Activated T-helper 1 cell treated with Interleukin-2 at 50 U/mL for 16 hours (primary cell): ENCODE results near the gene ADAMTS9.

ENCODE experiments used
- DNase-seq: peaks from one replicate; pipeline ENCODE4 v3.0.0-alpha.2; 2020; ENCODE audit warnings: low read depth

Gene ADAMTS9

DNA sequence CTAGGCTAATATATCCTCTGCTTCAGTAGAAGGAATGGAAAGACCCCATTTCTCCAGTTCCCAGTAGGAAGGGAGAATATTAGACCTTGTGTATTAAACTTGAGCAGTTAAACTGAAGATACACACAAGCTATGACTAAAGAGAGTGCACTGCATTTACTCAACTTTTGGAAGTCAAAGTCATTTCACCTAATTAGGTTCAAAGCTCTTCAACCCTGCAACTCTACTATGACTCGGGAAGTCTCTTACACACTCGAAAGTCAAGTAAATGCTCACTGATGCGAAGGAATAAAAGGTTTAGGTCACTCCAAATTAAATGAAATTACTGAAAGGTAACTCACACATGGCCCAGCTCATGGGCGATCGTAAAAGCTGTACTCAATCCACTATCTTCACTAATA is 33.8 kb downstream of the ADAMTS9 start:
- DNase-seq: no peak

DNA sequence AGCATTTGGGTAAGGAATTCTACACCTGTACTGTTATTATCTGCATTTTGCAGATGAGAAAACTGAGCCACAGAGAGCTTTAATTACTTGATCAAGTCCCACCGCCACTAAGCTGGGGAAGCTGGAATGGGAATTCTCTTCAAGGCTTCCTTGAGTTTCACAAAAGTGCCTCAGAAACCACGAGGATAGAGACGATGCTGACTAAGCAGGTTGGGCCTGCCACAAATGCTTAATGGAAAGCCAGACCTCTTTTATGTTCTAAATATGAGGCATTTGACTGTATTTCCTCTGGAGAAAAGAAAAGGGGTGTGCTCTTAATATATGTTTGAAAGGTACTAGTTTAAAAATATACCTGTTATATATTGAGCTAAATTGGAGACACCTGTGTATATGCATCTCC is 34.7 kb downstream of the ADAMTS9 start:
- no peak for DNase-seq

DNA sequence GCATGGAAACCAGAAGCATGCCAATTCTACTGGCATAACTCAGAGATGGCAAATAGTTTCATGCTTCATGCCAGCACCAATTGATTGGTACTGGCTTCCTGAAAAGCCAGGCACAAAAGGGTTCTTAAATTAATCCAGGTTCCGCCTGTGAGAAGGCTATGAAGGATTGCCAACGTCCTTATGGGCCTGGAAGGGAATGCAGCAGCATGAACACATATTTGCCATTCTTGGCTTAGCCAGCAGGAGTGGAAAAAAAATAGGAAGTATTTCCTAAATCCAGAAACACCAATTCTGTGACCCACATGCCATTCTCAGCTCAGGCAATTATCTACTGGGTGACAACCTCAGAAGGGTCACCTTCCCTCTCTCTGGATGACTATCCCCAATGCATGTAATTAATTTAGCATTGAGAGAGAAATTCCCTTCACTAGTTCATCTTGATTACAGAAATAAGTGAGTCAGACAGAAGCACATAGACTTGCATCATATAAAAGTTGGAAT is 36.0 kb downstream of the ADAMTS9 start:
- no peak for DNase-seq

DNA sequence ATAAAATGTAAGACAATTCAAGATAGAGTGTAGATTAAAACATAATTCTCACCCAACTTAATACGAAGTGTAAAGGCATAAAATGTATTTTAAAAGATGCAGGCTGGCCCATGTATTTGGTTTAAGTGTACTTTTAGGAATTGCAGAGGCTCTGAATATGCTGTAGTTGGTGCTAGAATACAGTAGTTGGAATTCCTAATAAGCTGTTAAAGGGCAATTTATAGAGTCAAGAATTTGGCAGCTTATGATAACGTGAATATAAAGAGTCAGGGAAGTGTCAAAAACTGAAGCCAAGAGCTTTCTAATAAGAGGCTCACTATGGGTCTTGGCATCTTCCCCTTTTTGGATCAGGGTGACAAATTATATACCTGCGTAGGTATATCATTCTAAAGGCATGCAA is 36.5 kb downstream of the ADAMTS9 start:
- DNase-seq: no peak

DNA sequence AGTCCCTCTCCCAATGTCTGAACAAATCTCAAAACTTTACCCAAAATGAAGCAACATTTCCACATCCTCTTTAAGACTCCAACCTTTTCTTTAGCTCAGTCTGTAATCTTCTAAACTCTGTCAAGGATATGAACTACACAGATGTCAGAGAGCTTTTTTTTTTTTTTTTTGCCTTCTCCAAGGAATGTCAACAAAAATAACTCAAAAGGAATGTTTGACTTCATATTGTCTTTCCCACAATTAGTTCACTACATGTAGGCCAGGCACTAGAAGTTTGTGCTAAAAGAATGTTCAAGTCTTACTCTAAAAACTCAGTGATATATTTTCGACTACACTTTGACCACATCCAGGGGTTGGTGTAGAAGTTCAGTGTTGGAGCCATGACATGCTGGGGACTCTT is 37.1 kb downstream of the ADAMTS9 start:
- no peak for DNase-seq

DNA sequence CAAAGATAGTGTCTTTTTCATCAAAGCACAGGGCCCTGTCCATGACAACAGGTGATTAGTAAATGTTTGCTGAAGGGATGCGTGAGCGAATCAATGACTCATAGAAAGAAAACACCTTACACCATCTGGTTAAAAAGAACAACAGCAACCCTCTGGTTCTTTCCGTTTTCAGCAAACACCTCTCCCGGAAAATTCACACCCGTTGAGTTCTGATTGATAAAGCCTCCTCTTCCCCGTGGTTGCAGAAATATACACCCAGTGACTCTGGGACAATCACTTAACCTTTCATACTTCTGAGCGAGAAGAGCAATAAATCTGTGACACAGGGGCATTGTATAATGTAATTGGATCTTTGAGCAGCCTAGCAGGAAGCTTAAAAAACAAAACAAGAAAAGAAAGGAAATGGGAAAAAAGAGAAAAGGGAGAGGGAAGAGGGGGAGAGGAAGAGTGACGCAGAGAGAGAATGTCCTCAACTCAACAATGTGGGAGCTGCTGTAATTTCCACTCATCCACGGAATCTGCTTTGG is 37.6 kb downstream of the ADAMTS9 start:
- DNase-seq: no peak

DNA sequence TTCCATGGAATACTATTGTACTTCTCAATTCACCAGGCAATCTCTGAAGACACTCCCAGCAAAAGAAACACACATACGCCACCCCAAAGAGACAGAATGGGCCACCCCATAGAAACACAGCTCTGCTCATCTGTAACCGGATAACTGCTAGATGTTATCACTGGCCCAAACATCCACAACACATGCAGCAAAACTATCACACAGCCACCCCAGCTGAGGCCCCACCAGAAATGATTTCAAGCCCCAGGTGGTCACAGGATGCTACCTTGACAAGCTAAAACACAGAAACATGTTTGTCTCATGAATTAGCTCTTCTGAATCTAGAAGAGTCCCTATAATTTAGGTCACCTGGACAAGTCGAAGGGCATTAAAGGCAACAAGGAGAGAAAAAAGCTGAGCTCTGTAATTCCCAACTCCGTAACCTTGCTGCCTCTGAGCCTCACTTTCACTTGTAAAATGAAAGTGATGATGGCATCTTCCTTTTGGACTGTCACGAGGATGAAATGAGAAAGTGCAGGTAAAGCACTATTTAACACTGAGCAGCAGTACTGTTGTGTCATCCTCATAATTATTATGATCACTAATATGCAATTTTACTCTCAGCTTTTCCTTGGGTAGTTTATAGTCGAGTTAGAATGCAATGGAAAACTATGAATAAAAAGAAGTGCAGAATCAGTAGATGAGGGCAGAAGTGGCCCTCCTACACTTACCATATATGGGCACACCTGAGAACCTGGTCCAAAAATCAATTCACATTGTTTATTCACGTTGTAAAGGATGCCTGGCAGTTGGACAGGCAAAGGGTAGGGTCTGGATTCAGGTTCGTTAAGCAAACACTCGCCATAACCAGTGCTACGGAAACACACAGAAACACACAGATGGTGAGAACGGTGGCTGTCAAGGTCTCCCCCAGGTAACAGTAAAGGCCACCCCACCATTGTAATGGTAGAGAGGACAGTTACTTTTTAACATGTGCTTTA is 38.6 kb downstream of the ADAMTS9 start:
- DNase-seq: no peak

DNA sequence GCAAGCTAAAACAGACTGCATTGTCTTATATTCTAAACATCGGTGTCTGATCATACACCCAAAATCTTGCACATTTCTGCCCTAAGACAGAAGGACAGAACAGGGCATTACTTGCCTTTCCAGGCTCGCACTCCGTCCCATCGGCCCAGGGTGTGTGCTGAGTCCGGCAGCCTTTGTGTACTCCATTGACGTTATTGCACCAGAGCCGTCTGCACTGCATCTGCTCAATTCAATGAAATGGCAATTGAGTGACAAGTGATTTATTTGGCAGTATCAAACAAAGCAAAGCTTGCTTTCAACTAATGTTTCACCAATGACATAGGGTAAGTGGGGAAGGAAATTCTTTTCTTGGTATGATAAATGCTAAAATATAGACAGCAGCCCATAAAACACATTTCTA is 40.0 kb downstream of the ADAMTS9 start:
- DNase-seq: no peak

DNA sequence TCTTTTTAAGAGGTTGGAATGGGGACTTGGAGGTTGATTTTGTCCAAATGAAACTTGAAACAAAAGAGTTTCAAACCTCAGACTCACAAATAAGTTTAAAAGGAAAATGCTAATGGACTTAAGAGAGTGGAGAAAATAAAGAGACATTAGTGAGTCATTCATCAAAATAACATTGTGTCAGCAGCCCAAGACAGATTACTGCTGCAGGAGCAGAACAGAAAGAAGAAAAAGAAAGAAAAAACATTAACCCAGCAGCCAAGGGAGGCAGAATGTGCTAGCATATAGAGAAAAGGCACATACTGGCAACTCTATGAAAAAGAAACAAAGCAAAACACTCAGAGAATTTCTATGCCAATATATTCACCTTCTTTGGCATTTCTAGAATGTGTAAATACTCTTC is 42.6 kb downstream of the ADAMTS9 start:
- DNase-seq: no peak

DNA sequence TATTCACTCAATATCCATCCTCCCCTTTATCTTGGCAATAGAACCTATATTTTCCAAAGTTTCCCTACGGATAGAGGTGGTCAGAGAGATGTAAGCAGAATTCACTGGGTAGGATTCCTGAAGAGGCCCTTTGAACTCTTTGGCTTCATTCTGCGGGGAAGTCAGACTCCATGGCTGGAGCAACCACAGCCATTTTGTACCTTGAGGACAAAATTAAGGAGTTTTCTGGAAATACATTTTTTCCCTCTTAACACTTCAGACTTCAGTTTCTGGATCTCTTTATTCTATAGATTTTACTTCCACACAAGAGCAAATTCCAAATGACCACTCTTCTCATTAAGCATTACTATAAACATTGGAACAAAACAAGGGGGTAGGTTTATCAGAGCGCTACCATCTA is 43.3 kb downstream of the ADAMTS9 start:
- DNase-seq: no peak

DNA sequence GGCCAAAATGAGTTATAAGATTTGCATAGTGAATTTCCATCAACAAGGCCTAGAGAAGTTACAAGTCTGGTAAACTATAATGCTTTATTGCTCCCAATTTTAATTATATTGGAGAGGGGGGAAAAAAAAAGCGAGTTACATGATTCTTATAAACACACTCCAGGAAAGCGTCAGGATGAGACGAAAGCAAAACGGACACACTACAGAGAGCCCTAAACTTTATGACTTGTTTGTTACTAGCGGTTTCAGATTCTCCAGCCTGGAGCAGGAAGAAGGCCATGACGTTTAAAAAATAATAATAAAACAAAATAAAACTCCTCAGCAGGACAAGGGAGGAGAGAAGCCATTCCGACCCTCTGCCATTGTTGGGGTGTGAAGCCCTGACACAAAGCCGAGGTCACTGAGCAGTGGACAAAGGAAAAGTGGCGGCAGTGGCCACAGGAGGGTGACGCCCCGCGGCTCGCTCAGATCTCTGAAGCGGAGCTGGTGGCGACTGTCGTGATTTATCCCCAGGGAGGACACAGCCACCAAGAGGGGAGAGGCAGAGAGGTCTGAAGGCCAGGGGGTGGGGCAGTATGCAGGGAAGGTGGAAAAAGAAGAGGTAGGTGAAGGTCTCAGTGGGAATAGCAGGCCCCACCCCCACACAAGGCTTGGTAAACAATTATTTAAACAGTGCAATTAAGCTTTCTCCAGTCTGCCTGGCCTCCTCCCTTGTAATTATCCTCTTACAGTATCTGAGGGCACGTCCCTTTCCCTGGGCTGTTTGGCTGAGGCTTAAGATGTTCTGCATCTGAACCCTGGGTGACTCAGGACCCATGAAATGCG is 45.3 kb downstream of the ADAMTS9 start:
- DNase-seq: no peak

DNA sequence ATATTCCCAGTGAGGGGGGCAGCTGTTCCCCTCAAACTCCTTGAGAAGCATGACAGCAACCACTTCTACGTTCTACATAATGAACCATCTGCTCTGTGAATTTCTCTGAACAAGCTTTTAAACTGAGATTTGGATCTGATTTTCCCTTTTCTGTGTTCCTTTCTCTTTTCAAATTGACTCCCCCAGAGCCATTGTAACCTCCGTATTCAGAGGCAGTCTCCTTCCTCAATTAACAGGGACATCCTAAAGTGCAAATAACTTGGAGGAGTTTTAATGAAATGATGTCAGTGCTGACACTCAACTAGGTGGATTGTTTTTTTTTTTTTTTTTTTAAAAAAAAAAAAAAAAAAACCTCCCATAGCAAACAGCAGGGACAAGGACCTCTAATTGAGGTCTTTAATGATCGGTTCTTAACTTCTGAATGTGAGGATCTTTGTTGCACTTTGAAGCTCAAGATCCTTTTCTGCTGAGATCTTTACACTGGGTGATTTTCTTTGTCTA is 48.8 kb downstream of the ADAMTS9 start:
- DNase-seq: no peak

DNA sequence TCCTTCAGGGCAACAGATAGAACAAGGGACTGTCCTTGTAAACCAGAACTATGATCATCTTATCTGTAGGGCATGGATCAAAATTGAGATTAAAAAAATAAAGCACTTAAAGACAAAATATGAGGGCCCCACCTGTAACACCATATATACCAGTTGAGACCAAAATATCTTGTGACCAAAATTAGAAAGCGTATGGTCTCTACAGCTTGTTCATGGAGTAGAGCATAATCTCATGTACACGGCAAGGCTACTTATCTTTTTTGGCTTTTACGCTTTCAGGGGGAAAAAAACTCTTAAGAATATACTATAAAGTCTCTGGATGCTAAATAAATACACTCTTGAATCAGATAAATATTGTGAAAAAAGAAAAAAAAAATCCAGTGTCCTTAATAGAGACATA is 49.3 kb downstream of the ADAMTS9 start:
- DNase-seq: no peak

DNA sequence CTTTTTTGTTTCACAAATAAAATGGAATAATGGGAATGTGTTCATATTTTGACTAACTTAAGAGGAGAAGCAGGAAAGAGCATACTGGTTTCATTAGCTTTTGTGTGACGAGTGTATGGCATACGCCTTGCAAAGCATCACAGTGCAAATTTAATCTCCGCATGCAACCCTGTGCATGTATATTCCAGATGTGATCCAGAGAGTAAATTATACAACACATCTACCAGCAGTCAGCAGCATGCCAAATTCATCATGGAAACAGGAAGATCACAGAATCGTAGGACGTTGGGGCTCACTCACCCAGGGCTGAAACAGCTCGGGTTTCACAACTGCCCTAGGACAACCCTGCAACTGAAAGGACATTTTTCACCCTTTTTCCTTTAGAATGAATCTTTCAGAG is 53.4 kb downstream of the ADAMTS9 start:
- no peak for DNase-seq

DNA sequence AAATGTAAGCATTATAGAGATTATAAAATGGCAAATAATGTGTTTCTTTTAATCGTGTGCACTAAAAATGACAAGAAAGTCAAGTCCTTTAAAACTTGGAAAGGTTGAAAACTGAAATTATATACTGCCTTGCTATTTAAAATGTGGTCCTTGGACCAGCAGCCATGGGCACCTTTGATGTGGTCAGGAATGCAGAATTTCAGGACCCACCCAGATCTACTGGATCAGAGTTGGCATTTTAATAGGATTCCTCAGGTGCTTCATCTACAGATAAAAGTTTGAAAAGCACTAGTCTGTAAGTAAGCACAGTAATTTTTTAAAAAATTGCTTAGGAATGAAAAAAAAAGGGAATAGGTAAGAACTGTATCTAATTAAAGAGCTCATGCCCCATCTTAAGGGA is 55.8 kb downstream of the ADAMTS9 start:
- DNase-seq: no peak

DNA sequence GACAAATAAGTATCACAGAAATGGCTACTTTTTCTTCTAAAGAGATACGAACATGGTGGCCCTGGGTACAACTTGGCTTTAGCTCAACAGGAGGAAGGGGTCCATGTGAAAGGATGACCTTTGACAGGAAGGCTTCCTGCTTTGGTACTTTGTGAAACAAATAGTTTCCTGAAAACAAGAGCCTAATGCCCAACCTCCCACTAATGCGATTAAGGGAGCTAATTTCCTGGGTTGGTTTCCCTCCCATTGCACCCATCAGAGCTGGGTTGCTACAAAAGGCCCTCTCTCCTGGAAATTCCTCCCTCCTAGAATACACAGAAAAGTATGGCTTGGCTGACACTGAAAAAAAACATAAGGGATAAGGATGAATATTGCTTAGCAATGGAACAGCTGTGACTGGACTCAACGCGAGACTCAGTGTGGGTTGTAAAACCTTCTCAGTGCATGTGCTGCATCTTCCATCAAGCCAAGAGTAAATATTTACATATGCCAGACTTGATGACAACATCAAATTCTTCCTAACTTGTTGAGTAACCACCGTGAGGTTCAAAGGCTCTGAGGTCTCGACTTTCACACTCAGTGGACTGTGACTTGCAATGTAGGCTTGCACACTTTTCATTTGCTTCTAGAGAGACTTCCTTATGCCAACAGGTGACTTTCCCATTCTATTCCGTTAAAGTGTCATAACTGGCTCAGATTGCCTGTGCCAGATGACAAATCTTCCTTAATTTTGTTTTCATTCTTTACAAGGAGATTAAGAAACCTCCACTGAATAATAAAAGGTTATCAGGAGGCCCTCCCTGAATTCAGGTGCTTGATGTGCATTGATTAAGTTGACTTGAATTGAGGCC is 60.1 kb downstream of the ADAMTS9 start:
- DNase-seq: no peak

DNA sequence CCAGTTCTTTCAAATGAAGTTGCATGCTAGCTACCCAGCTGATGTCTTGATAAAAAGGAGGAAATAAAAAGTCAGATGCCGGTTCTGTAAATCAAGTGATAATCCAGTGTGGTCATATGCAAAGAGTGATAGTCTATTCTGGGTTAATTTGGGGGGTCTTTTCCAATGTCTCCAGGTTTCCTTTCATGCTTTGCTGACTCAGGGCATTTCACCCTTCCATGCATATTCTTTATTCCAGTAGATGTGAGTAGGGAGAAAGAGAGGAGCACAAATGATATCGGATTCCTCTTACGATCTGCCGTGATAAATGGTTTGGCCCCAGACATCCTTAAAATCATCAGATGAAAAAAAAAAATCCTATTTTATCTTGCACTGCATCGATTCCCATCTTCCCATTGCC is 60.8 kb downstream of the ADAMTS9 start:
- DNase-seq: no peak

DNA sequence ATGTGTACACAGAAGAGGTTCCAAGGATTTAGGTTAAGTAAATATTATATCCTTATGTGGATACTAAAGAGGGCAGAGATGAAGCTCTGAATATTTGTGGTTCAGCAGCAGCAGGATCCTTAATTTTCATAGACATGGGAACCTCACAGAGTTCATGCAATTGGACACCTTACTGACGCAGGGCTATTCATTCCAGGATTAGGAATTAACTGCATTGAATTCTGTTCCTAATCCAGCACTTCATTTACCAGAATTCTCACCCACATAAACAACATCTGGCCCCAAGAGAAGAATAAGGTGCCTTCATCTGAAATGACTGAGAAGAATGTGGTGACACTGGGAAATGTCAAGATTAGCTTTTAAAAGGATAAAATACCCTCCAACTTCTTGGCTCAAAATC is 62.4 kb downstream of the ADAMTS9 start:
- no peak for DNase-seq

DNA sequence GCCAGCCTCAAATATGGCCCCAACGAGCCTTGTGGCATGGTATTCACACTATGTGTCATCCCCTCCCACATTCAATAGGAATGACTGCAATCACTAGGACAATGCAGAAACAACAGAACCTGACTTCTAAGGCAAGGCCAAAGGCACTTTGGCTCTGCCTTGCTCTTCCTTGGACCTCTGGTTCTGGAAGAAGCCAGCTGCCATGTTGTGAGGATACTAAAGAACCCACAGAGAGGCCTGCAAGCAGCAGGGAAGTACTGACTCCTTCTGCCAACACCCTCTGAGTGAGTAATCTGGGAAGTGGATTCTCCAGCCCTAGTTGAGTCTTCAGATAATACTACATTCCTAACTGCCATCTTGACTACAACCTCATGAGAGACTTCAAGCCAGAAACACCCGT is 64.7 kb downstream of the ADAMTS9 start:
- no peak for DNase-seq

DNA sequence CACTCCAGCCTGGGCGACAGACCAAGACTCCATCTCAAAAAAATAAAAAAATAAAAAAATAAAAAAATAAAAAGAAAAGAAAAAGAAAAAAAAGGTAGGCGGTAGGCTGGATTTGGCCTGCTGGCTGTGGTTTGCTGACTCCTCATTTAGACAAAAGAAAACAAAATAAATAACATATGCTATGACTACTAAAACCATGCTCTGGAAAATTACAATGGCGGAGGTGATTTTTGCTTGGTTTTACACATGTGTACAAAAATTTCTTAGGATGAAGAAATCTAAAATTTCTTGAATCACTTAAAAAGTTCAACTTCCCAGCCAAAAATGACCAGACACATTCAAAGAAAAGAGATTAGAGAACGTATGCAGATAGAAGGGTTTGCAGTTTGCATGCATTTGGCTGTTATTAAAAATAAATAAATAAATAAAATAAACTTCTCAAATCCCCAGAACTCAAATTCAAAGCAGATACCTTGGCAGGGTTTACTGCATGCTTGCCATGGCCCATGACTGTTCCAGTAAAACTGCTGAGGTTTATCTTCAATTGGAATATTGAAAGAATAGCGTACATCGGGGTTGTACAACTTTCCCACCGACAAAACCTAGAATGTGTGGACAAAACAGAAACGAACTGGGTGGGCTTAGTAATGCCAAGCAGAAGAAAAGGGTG is 65.9 kb downstream of the ADAMTS9 start:
- DNase-seq: no peak

DNA sequence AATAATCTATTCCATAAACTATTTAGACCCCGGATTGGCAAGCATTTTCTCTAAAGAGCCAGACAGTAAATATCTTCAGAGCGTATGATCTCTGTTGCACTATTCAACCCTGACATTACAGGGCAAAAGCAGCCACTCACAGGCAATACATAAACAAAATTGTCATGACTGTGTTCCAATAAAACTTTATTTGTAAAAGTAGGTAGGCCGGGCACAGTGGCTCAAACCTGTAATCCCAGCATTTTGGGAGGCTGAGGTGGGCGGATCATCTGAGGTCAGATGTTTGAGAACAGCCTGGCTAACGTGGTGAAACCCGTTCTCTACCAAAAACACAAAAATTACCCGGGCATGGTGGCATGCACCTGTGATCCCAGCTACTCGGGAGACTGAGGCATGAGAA is 66.5 kb downstream of the ADAMTS9 start:
- no peak for DNase-seq
